ENCODE results near the gene TFPI2. TPM values are rescaled to one million over a fixed set of nuclear protein-coding genes. Genes with fewer than 3 reads are reported as not detected.

The TFPI2 gene
- polyA plus RNA-seq, 1 donor: 15.5 TPM

- Histone ChIP-seq H3K27ac (ENCODE audit: low read length) (no peak overlapping the region), H3K27me3 (ENCODE audit: control insufficient read depth, insufficient read depth, low read length) (peaks cover 3% of the 10 kb centered on the region), H3K36me3 (ENCODE audit: control insufficient read depth, insufficient read depth, low read length) (no peaks in the 10 kb centered on the region), H3K4me3 (ENCODE audit: low read length) (no peak overlapping the region), H3K4me1 (ENCODE audit: control insufficient read depth, insufficient read depth, low read length) (no peaks in the 10 kb centered on the region), H3K9me3 (ENCODE audit: control insufficient read depth, low read depth, low read length) (no peaks in the 10 kb centered on the region)
- no CpG with 5 or more reads among the region's 3 CpGs for WGBS (ENCODE audit: insufficient coverage, low lambda C conversion rate)
- DNase-seq: no peak
Observed at GRCh38 chr7:93910076-93910994, 19.8 kb upstream of the TFPI2 start.

GRCh38 chr7:93906267-93906666 lies 15.7 kb upstream of the TFPI2 start, which contains the start of gene GNGT1:
Gene GNGT1, plus strand, starts transcription at chr7:93906567. Its CDS starts 180 bp downstream, at chr7:93906747.
- no peak for DNase-seq
- 100% methylated on average over 1 of the region's 3 CpGs for WGBS (ENCODE audit: insufficient coverage, low lambda C conversion rate)
- no peak within 1 kb of the TSS for H3K4me3 ChIP-seq (ENCODE audit: low read length)
- no peaks in the 10 kb centered on the region for H3K4me1 ChIP-seq (ENCODE audit: control insufficient read depth, insufficient read depth, low read length)
- H3K27ac ChIP-seq (ENCODE audit: low read length): no peak within 1 kb of the TSS
- H3K36me3 ChIP-seq (ENCODE audit: control insufficient read depth, insufficient read depth, low read length): no peaks in the 10 kb centered on the region
- no peaks in the 10 kb centered on the region for H3K27me3 ChIP-seq (ENCODE audit: control insufficient read depth, insufficient read depth, low read length)
- no peaks in the 10 kb centered on the region for H3K9me3 ChIP-seq (ENCODE audit: control insufficient read depth, low read depth, low read length)

- no CpG with 5 or more reads among the region's 1 CpG for WGBS (ENCODE audit: insufficient coverage, low lambda C conversion rate)
- H3K9me3 ChIP-seq (ENCODE audit: control insufficient read depth, low read depth, low read length): no peaks in the 10 kb centered on the region
- no peaks in the 10 kb centered on the region for H3K4me1 ChIP-seq (ENCODE audit: control insufficient read depth, insufficient read depth, low read length)
- H3K27me3 ChIP-seq (ENCODE audit: control insufficient read depth, insufficient read depth, low read length): no peaks in the 10 kb centered on the region
- DNase-seq: peak; percentile 23 to 24
- no peak overlapping the region for H3K27ac ChIP-seq (ENCODE audit: low read length)
- no peak overlapping the region for H3K4me3 ChIP-seq (ENCODE audit: low read length)
- H3K36me3 ChIP-seq (ENCODE audit: control insufficient read depth, insufficient read depth, low read length): no peaks in the 10 kb centered on the region
Observed at GRCh38 chr7:93902777-93903423, 12.3 kb upstream of the TFPI2 start.

- H3K36me3 ChIP-seq (ENCODE audit: control insufficient read depth, insufficient read depth, low read length): no peaks in the 10 kb centered on the region
- H3K4me3 ChIP-seq (ENCODE audit: low read length): no peak overlapping the region
- peaks cover 6% of the 10 kb centered on the region for H3K4me1 ChIP-seq (ENCODE audit: control insufficient read depth, insufficient read depth, low read length)
- WGBS (ENCODE audit: insufficient coverage, low lambda C conversion rate): 86% methylated on average over 1 of the region's 2 CpGs
- H3K9me3 ChIP-seq (ENCODE audit: control insufficient read depth, low read depth, low read length): no peaks in the 10 kb centered on the region
- no peaks in the 10 kb centered on the region for H3K27me3 ChIP-seq (ENCODE audit: control insufficient read depth, insufficient read depth, low read length)
- DNase-seq: no peak
- no peak overlapping the region for H3K27ac ChIP-seq (ENCODE audit: low read length)
Observed at GRCh38 chr7:93897680-93898079, 7.1 kb upstream of the TFPI2 start.

- Histone ChIP-seq H3K4me3 (ENCODE audit: low read length) (no peak overlapping the region), H3K9me3 (ENCODE audit: control insufficient read depth, low read depth, low read length) (no peaks in the 10 kb centered on the region), H3K27ac (ENCODE audit: low read length) (no peak overlapping the region), H3K4me1 (ENCODE audit: control insufficient read depth, insufficient read depth, low read length) (peaks cover 6% of the 10 kb centered on the region), H3K36me3 (ENCODE audit: control insufficient read depth, insufficient read depth, low read length) (no peaks in the 10 kb centered on the region), H3K27me3 (ENCODE audit: control insufficient read depth, insufficient read depth, low read length) (peaks cover 6% of the 10 kb centered on the region)
- DNase-seq: no peak
- 71% methylated on average over 1 of the region's 4 CpGs for WGBS (ENCODE audit: insufficient coverage, low lambda C conversion rate)
Observed at GRCh38 chr7:93895859-93896600, 5.5 kb upstream of the TFPI2 start.

GRCh38 chr7:93894966-93895640 lies 4.5 kb upstream of the TFPI2 start:
- peaks cover 2% of the 10 kb centered on the region for H3K9me3 ChIP-seq (ENCODE audit: control insufficient read depth, low read depth, low read length)
- H3K27ac ChIP-seq (ENCODE audit: low read length): no peak overlapping the region
- no CpG with 5 or more reads among the region's 3 CpGs for WGBS (ENCODE audit: insufficient coverage, low lambda C conversion rate)

GRCh38 chr7:93894426-93894825 lies 3.9 kb upstream of the TFPI2 start:
- Histone ChIP-seq H3K4me1 (ENCODE audit: control insufficient read depth, insufficient read depth, low read length) (peaks cover 6% of the 10 kb centered on the region), H3K27ac (ENCODE audit: low read length) (no peak overlapping the region), H3K4me3 (ENCODE audit: low read length) (no peak overlapping the region), H3K9me3 (ENCODE audit: control insufficient read depth, low read depth, low read length) (peaks cover 3% of the 10 kb centered on the region), H3K36me3 (ENCODE audit: control insufficient read depth, insufficient read depth, low read length) (no peaks in the 10 kb centered on the region), H3K27me3 (ENCODE audit: control insufficient read depth, insufficient read depth, low read length) (peaks cover 20% of the 10 kb centered on the region)
- no CpG with 5 or more reads among the region's 1 CpG for WGBS (ENCODE audit: insufficient coverage, low lambda C conversion rate)
- DNase-seq: no peak

More at GRCh38 chr7:93894966-93895640, 4.5 kb upstream of the TFPI2 start:
- peaks cover 15% of the 10 kb centered on the region for H3K27me3 ChIP-seq (ENCODE audit: control insufficient read depth, insufficient read depth, low read length)
- peaks cover 6% of the 10 kb centered on the region for H3K4me1 ChIP-seq (ENCODE audit: control insufficient read depth, insufficient read depth, low read length)
- peak in 1 of 2 donors; percentile 14 for DNase-seq
- no peak overlapping the region for H3K4me3 ChIP-seq (ENCODE audit: low read length)
- H3K36me3 ChIP-seq (ENCODE audit: control insufficient read depth, insufficient read depth, low read length): no peaks in the 10 kb centered on the region

- no CpG with 5 or more reads among the region's 28 CpGs for WGBS (ENCODE audit: insufficient coverage, low lambda C conversion rate)
- no peaks in the 10 kb centered on the region for H3K36me3 ChIP-seq (ENCODE audit: control insufficient read depth, insufficient read depth, low read length)
- H3K4me1 ChIP-seq (ENCODE audit: control insufficient read depth, insufficient read depth, low read length): no peaks in the 10 kb centered on the region
- peaks cover 12% of the 10 kb centered on the region for H3K9me3 ChIP-seq (ENCODE audit: control insufficient read depth, low read depth, low read length)
- H3K27ac ChIP-seq (ENCODE audit: low read length): no peak overlapping the region
- DNase-seq: peak; percentile 20 to 59
- peak overlapping the region; percentile 51 for H3K4me3 ChIP-seq (ENCODE audit: low read length)
- H3K27me3 ChIP-seq (ENCODE audit: control insufficient read depth, insufficient read depth, low read length): peaks cover 22% of the 10 kb centered on the region
Observed at GRCh38 chr7:93890041-93890463, 501 bp downstream of the TFPI2 start.

- Histone ChIP-seq H3K4me3 (ENCODE audit: low read length) (no peak overlapping the region), H3K4me1 (ENCODE audit: control insufficient read depth, insufficient read depth, low read length) (no peaks in the 10 kb centered on the region), H3K27me3 (ENCODE audit: control insufficient read depth, insufficient read depth, low read length) (peaks cover 22% of the 10 kb centered on the region), H3K27ac (ENCODE audit: low read length) (no peak overlapping the region), H3K9me3 (ENCODE audit: control insufficient read depth, low read depth, low read length) (peaks cover 12% of the 10 kb centered on the region), H3K36me3 (ENCODE audit: control insufficient read depth, insufficient read depth, low read length) (no peaks in the 10 kb centered on the region)
- DNase-seq: no peak
- WGBS (ENCODE audit: insufficient coverage, low lambda C conversion rate): 100% methylated on average over 1 of the region's 3 CpGs
Observed at GRCh38 chr7:93889261-93889660, 1.3 kb downstream of the TFPI2 start.

- WGBS (ENCODE audit: insufficient coverage, low lambda C conversion rate): no CpG with 5 or more reads among the region's 1 CpG
- peaks cover 9% of the 10 kb centered on the region for H3K9me3 ChIP-seq (ENCODE audit: control insufficient read depth, low read depth, low read length)
- peaks cover 2% of the 10 kb centered on the region for H3K27me3 ChIP-seq (ENCODE audit: control insufficient read depth, insufficient read depth, low read length)
- H3K36me3 ChIP-seq (ENCODE audit: control insufficient read depth, insufficient read depth, low read length): no peaks in the 10 kb centered on the region
- DNase-seq: no peak
- no peaks in the 10 kb centered on the region for H3K4me1 ChIP-seq (ENCODE audit: control insufficient read depth, insufficient read depth, low read length)
- no peak overlapping the region for H3K4me3 ChIP-seq (ENCODE audit: low read length)
- H3K27ac ChIP-seq (ENCODE audit: low read length): no peak overlapping the region
Observed at GRCh38 chr7:93884541-93884940, 6.0 kb downstream of the TFPI2 start.
